GM12874 (cell line): ENCODE measurements around the gene PCDHGC5.

Experiments
- CTCF ChIP-seq: IDR thresholded peaks from 2 replicates; pipeline ENCODE4 v1.5.1; 2011; ENCODE audit warnings: low read depth, mild to moderate bottlenecking, control low read depth, low read length, moderate library complexity; ENCODE audit not compliant: insufficient read depth

The PCDHGC5 gene

GRCh38 chr5:141484641-141485311 lies 4.1 kb upstream of the PCDHGC5 start, which contains the start of gene PCDHGC4:
TSS of gene PCDHGC4 (plus strand) at chr5:141485030. CDS start at chr5:141485174, 144 bp downstream.
- no peak for TF ChIP-seq CTCF

- no peak for TF ChIP-seq CTCF
Measured at GRCh38 chr5:141485321-141486055, 3.4 kb upstream of the PCDHGC5 start.

GRCh38 chr5:141486091-141486490 lies 2.8 kb upstream of the PCDHGC5 start:
- TF ChIP-seq CTCF = no peak

- TF ChIP-seq CTCF = no peak
Measured at GRCh38 chr5:141487131-141487530, 1.8 kb upstream of the PCDHGC5 start.

GRCh38 chr5:141489841-141490240 lies 960 bp downstream of the PCDHGC5 start:
- TF ChIP-seq CTCF = no peak

- no peak for TF ChIP-seq CTCF
Measured at GRCh38 chr5:141490271-141490670, 1.4 kb downstream of the PCDHGC5 start.

- TF ChIP-seq CTCF = no peak
Measured at GRCh38 chr5:141490771-141491170, 1.9 kb downstream of the PCDHGC5 start.
